ENCODE results near the gene PLEKHA1.
A peak's percentile ranks its signal among the peaks of the same experiment; 100 is the strongest.

DNA sequence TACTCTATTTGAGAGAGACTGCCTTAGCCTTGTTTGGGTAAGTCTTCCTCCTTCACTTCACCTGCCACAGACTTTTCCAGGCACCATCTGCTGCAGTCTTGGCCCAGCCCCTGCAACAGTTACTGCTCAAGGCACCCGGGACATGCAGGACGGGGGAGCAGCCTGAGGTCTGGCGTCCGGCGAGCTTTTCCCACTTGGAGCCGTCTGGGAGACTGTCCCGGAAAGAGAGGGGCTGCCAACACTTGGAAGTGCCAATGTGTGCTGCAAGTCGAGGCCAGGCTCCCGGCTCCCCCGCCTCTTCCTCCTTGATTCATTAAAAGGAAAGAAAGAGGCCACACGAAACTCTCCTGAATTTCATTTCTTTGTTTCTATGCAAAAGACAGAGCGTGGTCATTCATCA is 100.6 kb downstream of the PLEKHA1 start:
- TF ChIP-seq CTCF (IDR thresholded peaks at IDR 0.05) (no peak), POLR2A (IDR thresholded peaks at IDR 0.05) (no peak), POLR2AphosphoS5 (IDR thresholded peaks at IDR 0.05; ENCODE audit: insufficient read depth in 1 of 2, low read depth in 1 of 2) (peak in 1 of 2 donors; percentile 60)
